K562 (cell line): ENCODE measurements around the gene APOL4. TPM values are rescaled to one million over a fixed set of nuclear protein-coding genes. Genes with fewer than 3 reads are reported as not detected.
A peak's percentile ranks its signal among the peaks of the same experiment; 100 is the strongest.
"Not testable (repeated sequence)": the region's sequence is repeated elsewhere in the genome, so short reads cannot be mapped to it uniquely, and the experiment has no call there.

Experiments used
- ATAC-seq: fragments of 200-7000 bp; cut with Tn5 transposase; 3 replicates; pipeline ENCODE4 v1.9.1; 2020; ENCODE audit warnings: moderate library complexity
- BruUV-seq: library from RNA; stranded (reverse); fragments of 400-500 nt; replicated peaks from 2 replicates; lab custom pipeline; 2021; lab: Mats Ljungman, UMichigan
- CTCF ChIA-PET: fragments of 300-600 bp; formaldehyde crosslinking; extraction: SDS; loops from one replicate; lab custom pipeline; 2021; ENCODE audit warnings: low intra/inter-chr PET ratio; lab: Yijun Ruan, JAX
- POLR2A ChIA-PET: fragments of 300-600, 350-650 bp; sonication (Branson Sonifier 250); formaldehyde crosslinking; extraction: SDS; loops from one replicate; lab custom pipeline; 2021; ENCODE audit warnings: antibody characterized with exemption, inconsistent platforms; lab: Yijun Ruan, JAX
- DNase-seq, 4 experiments: peaks; one replicate each; pipeline versions ENCODE4 v3.0.0 to v3.0.0-alpha.2; 2011 to 2018; ENCODE audit warnings: low spot score in 3 of 4, mixed read lengths in 3 of 4; ENCODE audit errors: extremely low read depth in 1 of 4
- FAIRE-seq: peaks from 2 replicates; lab custom pipeline; 2011; peaks lifted over from hg19 to GRCh38; lab: Jason Lieb, UNC
- H2AFZ ChIP-seq: 2 replicates; pipeline ENCODE4 v1.6.0; 2011; ENCODE audit warnings: low read depth, low read length, control low read depth, inconsistent platforms
- H3K27ac ChIP-seq: fragments of 200-600 bp; 3 replicates; pipeline ENCODE4 v1.8.0; 2011; ENCODE audit warnings: low read depth, mild to moderate bottlenecking, control low read depth, inconsistent platforms, low read length, moderate library complexity, mixed read lengths; ENCODE audit errors: extremely low read depth
- H3K27me3 ChIP-seq, 2 experiments: fragments of 300-600 bp in 1 of 2; 2 replicates in 1 of 2; 3 replicates in 1 of 2; pipeline versions ENCODE4 v1.6.0 to v1.8.0; 2011; ENCODE audit warnings: inconsistent platforms in 2 of 2, low read length in 2 of 2, mild to moderate bottlenecking in 1 of 2, mixed read lengths in 1 of 2, moderate library complexity in 1 of 2; ENCODE audit not compliant: control insufficient read depth in 2 of 2, insufficient read depth in 2 of 2
- H3K36me3 ChIP-seq: fragments of 300-600 bp; 3 replicates; pipeline ENCODE4 v1.8.0; 2011; ENCODE audit warnings: mild to moderate bottlenecking, low read length, inconsistent platforms; ENCODE audit not compliant: control insufficient read depth, insufficient read depth
- H3K4me1 ChIP-seq, 2 experiments: fragments of 200-600 bp in 1 of 2; replicated peaks in 1 of 2; 2 replicates in 1 of 2; 3 replicates in 1 of 2; pipeline versions ENCODE4 v1.5.1 to v1.8.0; 2011; ENCODE audit warnings: inconsistent platforms in 2 of 2, low read length in 2 of 2, mild to moderate bottlenecking in 1 of 2, mixed read lengths in 1 of 2, moderate library complexity in 1 of 2; ENCODE audit not compliant: control insufficient read depth in 2 of 2, insufficient read depth in 2 of 2
- H3K4me2 ChIP-seq: 2 replicates; pipeline ENCODE4 v1.6.1; 2011; ENCODE audit warnings: low read length, control low read depth, inconsistent platforms, mixed read lengths; ENCODE audit not compliant: insufficient read depth
- H3K4me3 ChIP-seq: fragments of 200-600 bp; sonication (generic), shearing (Covaris generic); 2 replicates; pipeline ENCODE4 v1.5.1; 2016; ENCODE audit warnings: control low read depth, inconsistent platforms
- H3K79me2 ChIP-seq: fragments of 200-600 bp; 3 replicates; pipeline ENCODE4 v1.8.0; 2011; ENCODE audit warnings: low read length, inconsistent platforms; ENCODE audit not compliant: control insufficient read depth, insufficient read depth
- H3K9ac ChIP-seq, 2 experiments: 2 replicates each; pipeline versions ENCODE4 v1.6.0 to v1.6.1; 2011; ENCODE audit warnings: low read depth in 2 of 2, low read length in 2 of 2, control low read depth in 1 of 2, inconsistent platforms in 1 of 2, mild to moderate bottlenecking in 1 of 2, mixed read lengths in 1 of 2; ENCODE audit not compliant: insufficient read depth in 1 of 2
- H3K9me1 ChIP-seq: one replicate; pipeline ENCODE4 v1.6.0; 2011; ENCODE audit warnings: inconsistent platforms, mild to moderate bottlenecking, low read length, moderate library complexity; ENCODE audit not compliant: control insufficient read depth, insufficient read depth
- H3K9me3 ChIP-seq: replicated peaks from 2 replicates; pipeline ENCODE4 v1.5.1; 2011; ENCODE audit warnings: low read depth, low read length, inconsistent platforms; ENCODE audit not compliant: control insufficient read depth, insufficient read depth
- H4K20me1 ChIP-seq: replicated peaks from 2 replicates; pipeline ENCODE4 v1.6.1; 2011; ENCODE audit warnings: low read length, inconsistent platforms, mixed read lengths; ENCODE audit not compliant: control insufficient read depth, insufficient read depth
- CBX3 ChIP-seq, 2 experiments: IDR thresholded peaks; 1 replicate in 1 of 2; 2 replicates in 1 of 2; pipeline ENCODE4 v1.6.1; 2012; ENCODE audit warnings: inconsistent platforms in 2 of 2, low read length in 2 of 2, borderline replicate concordance in 1 of 2, control low read depth in 1 of 2
- TAF7 ChIP-seq: fragments of 450-650 bp; IDR thresholded peaks from 2 replicates; pipeline ENCODE4 v1.6.1; 2016; ENCODE audit warnings: missing genetic modification characterization, missing compliant biosample characterization
- TRIM24 ChIP-seq, 2 experiments: fragments of 450-650 bp; IDR thresholded peaks; 2 replicates each; pipeline ENCODE4 v1.6.1; 2016
- TRIM28 ChIP-seq: fragments of 450-650 bp; IDR thresholded peaks from 2 replicates; pipeline ENCODE4 v1.6.1; 2017
- TSC22D4 ChIP-seq: fragments of 450-650 bp; IDR thresholded peaks from 2 replicates; pipeline ENCODE4 v1.6.1; 2016; ENCODE audit warnings: missing genetic modification characterization, missing biosample characterization, control low read depth
- ZNF280A ChIP-seq: fragments of 450-650 bp; IDR thresholded peaks from 2 replicates; pipeline ENCODE4 v1.6.1; 2018; ENCODE audit warnings: mild to moderate bottlenecking, low read depth; ENCODE audit not compliant: partially characterized antibody
- WGBS: fragments of 100-300 bp; shearing (Covaris generic); methylation state at CpG from one replicate; pipeline ENCODE4 v1.1.6; 2016; ENCODE audit warnings: low coverage, mixed read lengths; ENCODE audit not compliant: insufficient coverage; ENCODE audit errors: missing lambda C conversion rate; 5-methylcytosine and 5-hydroxymethylcytosine counted together
- in situ Hi-C: fragments of 300-500 bp; cut with MboI; formaldehyde crosslinking; loops from 4 replicates; pipeline ENCODE4 v1.15.0; 2018; ENCODE audit warnings: inconsistent platforms, mixed read lengths
- intact Hi-C: fragments of 100-400 bp; cut with micrococcal nuclease; formaldehyde crosslinking; loops from 2 replicates; pipeline ENCODE4 v1.14.2; 2022
- polyA plus RNA-seq, 8 experiments: library from polyadenylated mRNA; depleted of rRNA in 4 of 8; stranded (reverse) in 5 of 8; unstranded in 3 of 8; fragments of >200 nt; fragmentation: Nextera tagmentation in 2 of 8; fragmentation: Illumina TruSeq in 1 of 8; extraction: Ambion mirVana in 2 of 8; extraction: Trizol in 1 of 8; gene quantifications; 2 replicates each; pipeline versions ENCODE4 v1.2.1 to v1.2.3, GENCODE V29; 2011 to 2014; ENCODE audit warnings: inconsistent platforms in 1 of 8, missing spikeins in 1 of 8
- total RNA-seq, 7 experiments: library from RNA; depleted of rRNA in 6 of 7; stranded (reverse); fragments of >200 nt in 6 of 7; fragmentation: Illumina TruSeq in 2 of 7; extraction: Trizol in 2 of 7; gene quantifications; 2 replicates each; pipeline versions ENCODE4 v1.2.1 to v1.2.3, GENCODE V29; 2011 to 2021; ENCODE audit warnings: low replicate concordance in 1 of 7

APOL4 gene
- total and polyA plus RNA-seq, 9 of the 15 experiments (the other 6 are each of a cell fraction or from before 2014, with no cell fraction given) = 6.5 to 15.0 (median 9.8) TPM

GRCh38 chr22:36210224-36210623 lies 8.6 kb upstream of the APOL4 start:
- no peaks in the 10 kb centered on the region for H3K79me2 ChIP-seq
- no TSS peak for BruUV-seq
- H3K4me2 ChIP-seq = no peak overlapping the region
- no peak overlapping the region for H3K27ac ChIP-seq
- no peak overlapping the region for H2AFZ ChIP-seq
- no peaks in the 10 kb centered on the region for H3K27me3 ChIP-seq
- H3K9ac ChIP-seq = no peak overlapping the region
- no peaks in the 10 kb centered on the region for H4K20me1 ChIP-seq
- no peak for FAIRE-seq
- intact Hi-C loops = no loop called here
- H3K4me3 ChIP-seq = no peak overlapping the region
- no peaks in the 10 kb centered on the region for H3K36me3 ChIP-seq
- H3K9me3 ChIP-seq = peaks cover 2% of the 10 kb centered on the region; the same call in 1 of the 2 replicates
- H3K9me1 ChIP-seq = no peaks in the 10 kb centered on the region
- TF ChIP-seq TAF7 (tag) = no peak
- no peak for TF ChIP-seq TSC22D4 (tag)
- no peak for ATAC-seq
- 68% methylated on average over 3 of the region's 3 CpGs for WGBS
- CTCF ChIA-PET = no interaction called here
- no peak for DNase-seq
- in situ Hi-C loops = no loop called here
- H3K4me1 ChIP-seq = no peaks in the 10 kb centered on the region; a peak in 1 of 5 replicates
- POLR2A ChIA-PET = no interaction called here

DNA sequence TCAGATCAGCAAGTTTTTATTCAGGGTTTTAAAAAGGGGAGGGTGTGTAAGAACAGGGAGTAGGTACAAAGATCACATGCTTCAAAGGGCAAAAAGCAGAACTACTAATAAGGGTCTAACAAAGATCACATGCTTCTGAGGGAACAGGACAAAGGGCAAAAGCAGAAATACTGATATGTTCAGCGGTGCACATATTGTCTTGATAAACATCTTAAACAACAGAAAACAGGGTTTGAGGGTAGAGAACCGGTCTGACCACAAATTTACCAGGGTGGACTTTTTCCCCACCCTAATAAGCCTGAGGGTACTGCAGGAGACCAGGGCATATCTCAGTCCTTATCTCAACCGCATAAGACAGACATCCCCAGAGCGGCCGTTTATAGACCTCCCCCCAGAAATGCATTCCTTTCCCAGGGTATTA lies 7.9 kb upstream of the APOL4 start:
- H4K20me1 ChIP-seq, CTCF ChIA-PET, H2AFZ ChIP-seq, in situ Hi-C loops, FAIRE-seq, H3K27ac ChIP-seq, H3K9ac ChIP-seq, intact Hi-C loops, H3K79me2 ChIP-seq, H3K9me1 ChIP-seq, H3K9me3 ChIP-seq, H3K27me3 ChIP-seq, POLR2A ChIA-PET, H3K4me1 ChIP-seq, H3K4me3 ChIP-seq, H3K4me2 ChIP-seq, H3K36me3 ChIP-seq, DNase-seq, BruUV-seq, ATAC-seq: not testable (repeated sequence)
- WGBS = 52% methylated on average over 4 of the region's 5 CpGs
- TF ChIP-seq ZNF280A = peak; percentile 29
- peak; percentile 54; the same call in 1 of the 2 replicates for TF ChIP-seq TRIM28
- 0 out of 4 replicates have a peak, but pooled peaks of 1 of the 2 experiments have one; percentile 33 for TF ChIP-seq TRIM24 (IDR thresholded peaks at IDR 0.05)
- TF ChIP-seq CBX3 (IDR thresholded peaks at IDR 0.05; ENCODE audit: borderline replicate concordance in 1 of 2, low read length in 2 of 2) = peak in 1 of 2 experiments; percentile 32; a peak in 1 of 3 replicates
